Mesothelial cell of epicardium (in vitro differentiated cells): ENCODE data around the gene RIPK3. TPM values are rescaled to one million over a fixed set of nuclear protein-coding genes. Genes with fewer than 3 reads are reported as not detected.

ENCODE experiments used
- DNase-seq, 2 experiments: peaks; one replicate each; pipeline ENCODE4 v3.0.0; 2021; ENCODE audit warnings: low spot score in 2 of 2; ENCODE audit not compliant: unreplicated experiment in 2 of 2
- H3K27ac Mint-ChIP-seq: 2 replicates; pipeline ENCODE4 v1.8.0; 2021; ENCODE audit warnings: mixed read lengths
- H3K27me3 Mint-ChIP-seq: 2 replicates; pipeline ENCODE4 v1.8.0; 2021; ENCODE audit warnings: low read depth, mixed read lengths
- H3K36me3 Mint-ChIP-seq: 2 replicates; pipeline ENCODE4 v1.8.0; 2021; ENCODE audit warnings: mixed read lengths
- H3K4me1 Mint-ChIP-seq: 2 replicates; pipeline ENCODE4 v1.8.0; 2021; ENCODE audit warnings: mixed read lengths
- H3K4me3 Mint-ChIP-seq: 2 replicates; pipeline ENCODE4 v1.8.0; 2021; ENCODE audit warnings: mild to moderate bottlenecking, moderate library complexity, mixed read lengths
- H3K9me3 Mint-ChIP-seq: 2 replicates; pipeline ENCODE4 v1.8.0; 2021; ENCODE audit warnings: mixed read lengths
- CTCF ChIP-seq: fragments of 200-600 bp; sonication (generic); IDR thresholded peaks from one replicate; pipeline ENCODE4 v1.5.0; 2021; ENCODE audit warnings: antibody characterized with exemption; ENCODE audit not compliant: unreplicated experiment
- total RNA-seq: library from RNA; stranded (reverse); gene quantifications from 3 replicates; pipeline ENCODE4 v1.2.1, GENCODE V29; 2021

The RIPK3 gene
- total RNA-seq, 1 donor from 2014 or later: 2.0 TPM

GRCh38 chr14:24367514-24368211, 27.9 kb upstream of the RIPK3 start, which contains the start of gene NFATC4:
NFATC4 (plus strand) TSS chr14:24368184; CDS start chr14:24368341, 157 bp downstream.
- H3K36me3 Mint-ChIP-seq: peaks cover 5% of the 10 kb centered on the region
- no peak for TF ChIP-seq CTCF
- peak within 1 kb of the TSS; percentile 89 for H3K4me3 Mint-ChIP-seq
- H3K27me3 Mint-ChIP-seq: no peaks in the 10 kb centered on the region
- H3K9me3 Mint-ChIP-seq: no peaks in the 10 kb centered on the region
- peak within 1 kb of the TSS; percentile 99 for H3K27ac Mint-ChIP-seq
- DNase-seq: peak; percentile 64 to 76
- peaks cover 48% of the 10 kb centered on the region for H3K4me1 Mint-ChIP-seq

GRCh38 chr14:24366721-24367513, 27.1 kb upstream of the RIPK3 start:
- no peak for TF ChIP-seq CTCF
- peak overlapping the region; percentile 99 for H3K27ac Mint-ChIP-seq
- no peaks in the 10 kb centered on the region for H3K9me3 Mint-ChIP-seq
- H3K4me3 Mint-ChIP-seq: peak overlapping the region; percentile 89
- H3K36me3 Mint-ChIP-seq: peaks cover 3% of the 10 kb centered on the region
- peaks cover 40% of the 10 kb centered on the region for H3K4me1 Mint-ChIP-seq
- H3K27me3 Mint-ChIP-seq: no peaks in the 10 kb centered on the region
- peak; percentile 82 to 88 for DNase-seq

GRCh38 chr14:24366413-24366720, 26.6 kb upstream of the RIPK3 start:
- H3K9me3 Mint-ChIP-seq: no peaks in the 10 kb centered on the region
- peak overlapping the region; percentile 97 for H3K27ac Mint-ChIP-seq
- H3K4me1 Mint-ChIP-seq: peaks cover 35% of the 10 kb centered on the region
- H3K36me3 Mint-ChIP-seq: no peaks in the 10 kb centered on the region
- H3K4me3 Mint-ChIP-seq: peak overlapping the region; percentile 89
- H3K27me3 Mint-ChIP-seq: no peaks in the 10 kb centered on the region
- no peak for TF ChIP-seq CTCF
- DNase-seq: no peak

- peak; percentile 67 to 85 for DNase-seq
- peak overlapping the region; percentile 89 for H3K4me3 Mint-ChIP-seq
- no peaks in the 10 kb centered on the region for H3K27me3 Mint-ChIP-seq
- H3K9me3 Mint-ChIP-seq: no peaks in the 10 kb centered on the region
- H3K36me3 Mint-ChIP-seq: no peaks in the 10 kb centered on the region
- H3K4me1 Mint-ChIP-seq: peaks cover 29% of the 10 kb centered on the region
- H3K27ac Mint-ChIP-seq: peak overlapping the region; percentile 97
- TF ChIP-seq CTCF: peak; percentile 81
These were observed 26.0 kb upstream of the RIPK3 start for GRCh38 chr14:24365600-24366412.

- H3K4me3 Mint-ChIP-seq: no peak overlapping the region
- peaks cover 4% of the 10 kb centered on the region for H3K9me3 Mint-ChIP-seq
- H3K27me3 Mint-ChIP-seq: no peaks in the 10 kb centered on the region
- H3K4me1 Mint-ChIP-seq: peaks cover 28% of the 10 kb centered on the region
- DNase-seq: no peak
- no peaks in the 10 kb centered on the region for H3K36me3 Mint-ChIP-seq
- peak overlapping the region; percentile 97 for H3K27ac Mint-ChIP-seq
- TF ChIP-seq CTCF: no peak
These were observed 25.1 kb upstream of the RIPK3 start for GRCh38 chr14:24364841-24365240.
